K562 (cell line): Measurements from ENCODE around the gene AZGP1. TPM values are rescaled to one million over a fixed set of nuclear protein-coding genes. Genes with fewer than 3 reads are reported as not detected.
A peak's percentile ranks its signal among the peaks of the same experiment; 100 is the strongest.

Experiments
- BCL6 ChIP-seq: fragments of 250-450 bp; sonication (Bioruptor Pico); IDR thresholded peaks from 2 replicates; pipeline ENCODE4 v1.4.0; 2020
- CBFA2T3 ChIP-seq: fragments of 450-650 bp; IDR thresholded peaks from 2 replicates; pipeline ENCODE4 v1.6.1; 2017
- CBX3 ChIP-seq, 2 experiments: IDR thresholded peaks; 1 replicate in 1 of 2; 2 replicates in 1 of 2; pipeline ENCODE4 v1.6.1; 2012; ENCODE audit warnings: inconsistent platforms in 2 of 2, low read length in 2 of 2, borderline replicate concordance in 1 of 2, control low read depth in 1 of 2
- CBX5 ChIP-seq: IDR thresholded peaks from 2 replicates; pipeline ENCODE4 v1.6.1; 2014; ENCODE audit warnings: low read depth, borderline replicate concordance
- E2F3 ChIP-seq: fragments of 250-450 bp; sonication (Bioruptor Pico); IDR thresholded peaks from 2 replicates; pipeline ENCODE4 v1.4.0; 2020; ENCODE audit warnings: mild to moderate bottlenecking
- GATAD2A ChIP-seq: fragments of 450-650 bp; IDR thresholded peaks from 2 replicates; pipeline ENCODE4 v1.6.1; 2017
- HNRNPUL1 ChIP-seq: fragments of 200-400 bp; formaldehyde crosslinking; IDR thresholded peaks from 2 replicates; pipeline ENCODE4 v1.6.1; 2017; ENCODE audit warnings: low read length
- JUND ChIP-seq, 2 experiments: IDR thresholded peaks; 2 replicates in 1 of 2; 3 replicates in 1 of 2; pipeline ENCODE4 v1.6.1; 2011; ENCODE audit warnings: borderline replicate concordance in 2 of 2, low read depth in 2 of 2, low read length in 2 of 2, improper control_type of control experiment in 1 of 2, missing biosample characterization in 1 of 2, missing genetic modification characterization in 1 of 2, missing genetic modification reagents in 1 of 2
- KDM4B ChIP-seq, 2 experiments: fragments of 450-650 bp in 1 of 2; sonication (generic) in 1 of 2; IDR thresholded peaks; 2 replicates each; pipeline ENCODE4 v1.6.1; 2016 to 2017; ENCODE audit warnings: borderline replicate concordance in 2 of 2, antibody characterized with exemption in 1 of 2, low read depth in 1 of 2, mild to moderate bottlenecking in 1 of 2
- MCM2 ChIP-seq: fragments of 450-650 bp; IDR thresholded peaks from 2 replicates; pipeline ENCODE4 v1.6.1; 2017; ENCODE audit warnings: low read depth, mild to moderate bottlenecking
- NFIX ChIP-seq: fragments of 250-450 bp; sonication (Bioruptor Pico); IDR thresholded peaks from 2 replicates; pipeline ENCODE4 v1.4.0; 2020; ENCODE audit warnings: low read depth, mild to moderate bottlenecking, moderate library complexity
- SMC3 ChIP-seq: conservative IDR thresholded peaks from 2 replicates; pipeline ENCODE4 v1.6.1; 2011; ENCODE audit warnings: low read depth, low read length, improper control_type of control experiment; ENCODE audit not compliant: insufficient read depth
- SP1 ChIP-seq: sonication (generic); formaldehyde crosslinking; IDR thresholded peaks from 2 replicates; pipeline ENCODE4 v1.8.1; 2022; ENCODE audit warnings: mild to moderate bottlenecking, missing genetic modification reagents
- TCFL5 ChIP-seq: fragments of 250-450 bp; sonication (Bioruptor Pico); conservative IDR thresholded peaks from 2 replicates; pipeline ENCODE4 v1.6.1; 2021; ENCODE audit warnings: mild to moderate bottlenecking, moderate library complexity, matching md5 sums
- TEAD2 ChIP-seq: fragments of 450-650 bp; IDR thresholded peaks from 2 replicates; pipeline ENCODE4 v1.6.1; 2016; ENCODE audit warnings: missing genetic modification characterization, control low read depth, missing compliant biosample characterization
- ZNF224 ChIP-seq: sonication (generic); formaldehyde crosslinking; IDR thresholded peaks from 2 replicates; pipeline ENCODE4 v1.8.0; 2022; ENCODE audit warnings: mild to moderate bottlenecking, missing genetic modification reagents
- ZNF318 ChIP-seq, 2 experiments: fragments of 450-650 bp; IDR thresholded peaks; 2 replicates each; pipeline ENCODE4 v1.6.1; 2016; ENCODE audit warnings: mild to moderate bottlenecking in 2 of 2, borderline replicate concordance in 1 of 2, low read depth in 1 of 2, moderate library complexity in 1 of 2
- ZNF444 ChIP-seq: fragments of 250-450 bp; sonication (Bioruptor Pico); IDR thresholded peaks from 2 replicates; pipeline ENCODE4 v1.4.0; 2020; ENCODE audit warnings: mild to moderate bottlenecking, moderate library complexity
- polyA plus RNA-seq, 8 experiments: library from polyadenylated mRNA; depleted of rRNA in 4 of 8; stranded (reverse) in 5 of 8; unstranded in 3 of 8; fragments of >200 nt; fragmentation: Nextera tagmentation in 2 of 8; fragmentation: Illumina TruSeq in 1 of 8; extraction: Ambion mirVana in 2 of 8; extraction: Trizol in 1 of 8; gene quantifications; 2 replicates each; pipeline versions ENCODE4 v1.2.1 to v1.2.3, GENCODE V29; 2011 to 2014; ENCODE audit warnings: inconsistent platforms in 1 of 8, missing spikeins in 1 of 8
- total RNA-seq, 7 experiments: library from RNA; depleted of rRNA in 6 of 7; stranded (reverse); fragments of >200 nt in 6 of 7; fragmentation: Illumina TruSeq in 2 of 7; extraction: Trizol in 2 of 7; gene quantifications; 2 replicates each; pipeline versions ENCODE4 v1.2.1 to v1.2.3, GENCODE V29; 2011 to 2021; ENCODE audit warnings: low replicate concordance in 1 of 7
- TF ChIP-seq, protein P1 (sequence below), 2 experiments: fragments of 250-450 bp in 1 of 2; fragments of 450-650 bp in 1 of 2; sonication (Bioruptor Pico) in 1 of 2; IDR thresholded peaks; 2 replicates each; pipeline versions ENCODE4 v1.6.1 to v1.8.0; 2016 to 2021; ENCODE audit warnings: mild to moderate bottlenecking in 2 of 2, moderate library complexity in 2 of 2, missing compliant biosample characterization in 1 of 2, missing genetic modification characterization in 1 of 2

The AZGP1 gene
- total and polyA plus RNA-seq, 9 of the 15 experiments (the other 6 are each of a cell fraction or from before 2014, with no cell fraction given): 0.18 to 0.53 TPM; not detected in 7

DNA sequence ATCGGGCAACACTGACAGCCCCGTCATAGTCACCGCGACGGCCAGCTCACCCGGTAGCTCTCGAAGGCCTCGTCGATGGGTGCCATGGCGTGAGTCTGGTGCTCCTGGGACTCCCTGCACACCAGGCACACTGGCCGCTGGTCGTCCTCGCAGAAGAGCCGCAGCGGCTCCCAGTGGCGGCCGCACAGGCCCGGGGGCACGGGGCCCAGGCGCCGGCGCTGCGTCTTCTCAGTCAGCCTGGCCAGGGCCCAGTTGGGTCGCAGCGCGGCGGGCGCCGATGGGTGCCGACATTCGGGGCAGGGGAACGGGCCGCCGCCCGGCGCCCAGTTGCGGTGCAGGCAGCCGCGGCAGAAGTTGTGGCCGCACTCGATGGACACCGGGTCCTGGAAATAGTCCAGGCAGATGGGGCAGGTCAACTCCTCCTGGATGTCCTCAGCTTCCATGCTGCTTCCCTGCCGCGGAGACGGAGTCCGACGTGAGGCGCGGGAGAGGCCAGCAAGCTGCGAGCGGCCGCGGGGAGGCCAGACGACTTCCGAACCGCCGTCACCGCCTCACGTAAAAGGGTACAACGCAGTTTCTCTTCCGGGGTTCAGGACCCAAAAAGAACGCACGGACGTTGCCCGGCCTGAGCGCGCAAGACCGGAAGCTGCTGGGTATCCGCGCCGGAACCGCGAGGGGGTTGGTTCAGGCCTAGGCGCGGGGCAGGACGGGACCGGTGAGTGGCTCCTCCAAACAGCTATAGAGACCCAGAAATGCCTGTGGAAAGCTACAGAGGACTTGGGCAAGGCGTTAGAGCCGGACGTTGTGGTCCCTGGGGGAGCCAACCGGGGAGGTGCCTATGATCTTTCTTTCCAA lies 56.6 kb downstream of the AZGP1 start, which contains the start of gene TRIM4 (continued):
- TF ChIP-seq SP1 (CRISPR knock-in tag) (peak; percentile 78), MCM2 (no peak), ZNF224 (no peak), HNRNPUL1 (no peak), E2F3 (CRISPR knock-in tag) (0 out of 2 replicates have a peak, but pooled peaks have one; percentile 15), BCL6 (no peak), TEAD2 (tag) (no peak), NFIX (CRISPR knock-in tag) (no peak), ZNF318 (IDR thresholded peaks at IDR 0.05; ENCODE audit: borderline replicate concordance in 1 of 2, low read depth in 1 of 2) (no peak), CBX3 (IDR thresholded peaks at IDR 0.05; ENCODE audit: borderline replicate concordance in 1 of 2, low read length in 2 of 2) (peak in 1 of 2 experiments; percentile 64; a peak in 1 of 3 replicates), JUND (IDR thresholded peaks at IDR 0.05; ENCODE audit: borderline replicate concordance, low read depth, low read length) (peak; percentile 65; the same call in 1 of the 2 replicates), JUND (tag; IDR thresholded peaks at IDR 0.05; ENCODE audit: borderline replicate concordance, low read depth, low read length) (peak; percentile 48; the same call in 1 of the 3 replicates), SMC3 (0 out of 2 replicates have a peak, but pooled peaks have one; percentile 20), GATAD2A (peak; percentile 37; the same call in 1 of the 2 replicates), ZNF444 (CRISPR knock-in tag) (no peak), CBX5 (no peak), CBFA2T3 (no peak), KDM4B (IDR thresholded peaks at IDR 0.05; ENCODE audit: borderline replicate concordance in 2 of 2, low read depth in 1 of 2) (peak in 1 of 2 experiments; percentile 72; a peak in 1 of 4 replicates), TCFL5 (CRISPR knock-in tag) (no peak)
- TF ChIP-seq, protein P1, sequence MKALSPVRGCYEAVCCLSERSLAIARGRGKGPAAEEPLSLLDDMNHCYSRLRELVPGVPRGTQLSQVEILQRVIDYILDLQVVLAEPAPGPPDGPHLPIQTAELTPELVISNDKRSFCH (CRISPR knock-in tag; IDR thresholded peaks at IDR 0.05): no peak
- TF ChIP-seq, protein P1 (tag; IDR thresholded peaks at IDR 0.05): peak; percentile 78
